Measurements from ENCODE around the gene WDR93.
"Not testable (repeated sequence)": the region's sequence is repeated elsewhere in the genome, so short reads cannot be mapped to it uniquely, and the experiment has no call there.

WDR93 gene

GRCh38 chr15:89686522-89686921 is 4.1 kb upstream of the WDR93 start:
- DNase-seq, result no peak

- not testable (repeated sequence) for DNase-seq
Measured at GRCh38 chr15:89689930-89690275, 708 bp upstream of the WDR93 start.

- no peak for DNase-seq
Measured at GRCh38 chr15:89693091-89693490, 2.5 kb downstream of the WDR93 start.

- DNase-seq, result no peak
Measured at GRCh38 chr15:89693696-89694095, 3.1 kb downstream of the WDR93 start.

GRCh38 chr15:89695198-89695597 is 4.6 kb downstream of the WDR93 start:
- no peak for DNase-seq

GRCh38 chr15:89704411-89704810 is 13.8 kb downstream of the WDR93 start:
- no peak for DNase-seq

- DNase-seq, result peak in 2 of 3 experiments; percentile 30 to 83
Measured at GRCh38 chr15:89707577-89707976, 17.0 kb downstream of the WDR93 start.

- no peak for DNase-seq
Measured at GRCh38 chr15:89714775-89715174, 24.2 kb downstream of the WDR93 start.

GRCh38 chr15:89723031-89723430 is 32.4 kb downstream of the WDR93 start:
- no peak for DNase-seq

GRCh38 chr15:89724621-89725020 is 34.0 kb downstream of the WDR93 start:
- DNase-seq, result no peak

GRCh38 chr15:89725064-89725463 is 34.5 kb downstream of the WDR93 start:
- no peak for DNase-seq

- DNase-seq, result no peak
Measured at GRCh38 chr15:89728254-89728653, 37.6 kb downstream of the WDR93 start.

- DNase-seq, result no peak
Measured at GRCh38 chr15:89731275-89731674, 40.7 kb downstream of the WDR93 start.

GRCh38 chr15:89732451-89733172 is 42.0 kb downstream of the WDR93 start:
- DNase-seq, result no peak

- DNase-seq, result no peak
Measured at GRCh38 chr15:89735773-89736172, 45.2 kb downstream of the WDR93 start.

GRCh38 chr15:89740137-89740536 is 49.5 kb downstream of the WDR93 start:
- DNase-seq, result peak; percentile 70 to 92 (median 78)

GRCh38 chr15:89743011-89743410 is 52.4 kb downstream of the WDR93 start:
- no peak for DNase-seq

- DNase-seq, result no peak
Measured at GRCh38 chr15:89743594-89743993, 53.0 kb downstream of the WDR93 start.

GRCh38 chr15:89745131-89745530 is 54.5 kb downstream of the WDR93 start:
- DNase-seq, result no peak

GRCh38 chr15:89745768-89746167 is 55.2 kb downstream of the WDR93 start:
- no peak for DNase-seq

- DNase-seq, result no peak
Measured at GRCh38 chr15:89746386-89746780, 55.8 kb downstream of the WDR93 start.

GRCh38 chr15:89747708-89748682 is 57.4 kb downstream of the WDR93 start:
- DNase-seq, result no peak

- DNase-seq, result no peak
Measured at GRCh38 chr15:89749054-89749453, 58.4 kb downstream of the WDR93 start.

GRCh38 chr15:89749526-89749925 is 58.9 kb downstream of the WDR93 start:
- no peak for DNase-seq

Measured in NCI-H1417 (cell line).